ENCODE results near the gene DUSP10.

DUSP10 gene

GRCh38 chr1:221689138-221689537 lies 52.8 kb downstream of the DUSP10 start:
- peak in 1 of 2 donors; percentile 54 for DNase-seq

DNA sequence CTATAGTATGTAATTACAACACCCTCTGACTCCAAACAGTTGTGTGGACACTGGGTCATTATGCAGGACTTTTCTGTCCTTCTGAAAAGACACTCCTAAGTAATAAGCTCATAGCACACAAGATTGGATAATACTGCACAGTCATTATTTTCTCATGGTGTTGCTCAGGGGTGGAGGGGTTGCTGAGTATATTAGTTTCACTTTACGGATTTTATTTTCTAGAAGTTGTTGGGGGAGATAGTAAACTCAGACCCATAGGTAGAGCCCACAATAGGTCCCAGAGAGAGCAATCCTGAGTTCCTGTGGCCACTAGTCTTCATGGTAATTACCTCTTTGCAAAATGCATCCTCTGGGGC lies 53.4 kb downstream of the DUSP10 start:
- peak in 1 of 2 donors; percentile 30 for DNase-seq

DNA sequence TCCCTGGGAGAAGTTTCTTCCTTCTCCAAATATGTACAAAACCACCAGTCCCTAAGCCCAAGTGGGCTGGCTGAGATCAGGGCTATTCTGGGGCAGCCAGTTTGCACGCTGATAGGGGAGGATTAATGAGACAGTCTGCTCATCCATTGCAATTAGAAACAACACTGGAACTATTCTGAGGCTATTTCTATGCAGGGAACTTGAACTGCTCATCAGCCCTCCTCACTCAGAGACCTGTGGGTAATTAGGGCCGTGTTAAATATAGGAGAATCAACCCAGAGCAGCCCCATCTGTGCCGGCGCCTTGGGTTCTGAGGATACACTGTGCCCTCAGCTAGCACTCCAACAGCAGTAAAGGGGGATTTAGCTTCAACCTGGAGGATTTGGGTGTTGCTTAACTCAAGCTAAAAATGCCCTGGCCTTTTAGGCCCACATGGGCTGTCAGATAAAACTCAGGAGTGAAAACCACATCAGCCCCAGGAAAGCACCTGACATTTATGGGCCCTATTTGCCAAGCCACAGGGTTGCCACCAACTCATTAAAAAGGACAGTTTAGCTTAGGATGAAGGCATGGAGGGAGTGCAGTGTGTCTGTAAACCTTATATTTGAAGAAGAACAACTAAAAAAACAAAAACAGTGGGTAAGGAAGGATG lies 53.9 kb downstream of the DUSP10 start:
- no peak for DNase-seq

- no peak for DNase-seq
These were observed 58.2 kb downstream of the DUSP10 start for GRCh38 chr1:221683681-221684080.

GRCh38 chr1:221680085-221680484 lies 61.8 kb downstream of the DUSP10 start:
- no peak for DNase-seq

GRCh38 chr1:221678014-221678413 lies 63.9 kb downstream of the DUSP10 start:
- no peak for DNase-seq

GRCh38 chr1:221675880-221676800 lies 65.7 kb downstream of the DUSP10 start:
- no peak for DNase-seq

GRCh38 chr1:221672965-221673364 lies 68.9 kb downstream of the DUSP10 start:
- DNase-seq, result no peak

DNA sequence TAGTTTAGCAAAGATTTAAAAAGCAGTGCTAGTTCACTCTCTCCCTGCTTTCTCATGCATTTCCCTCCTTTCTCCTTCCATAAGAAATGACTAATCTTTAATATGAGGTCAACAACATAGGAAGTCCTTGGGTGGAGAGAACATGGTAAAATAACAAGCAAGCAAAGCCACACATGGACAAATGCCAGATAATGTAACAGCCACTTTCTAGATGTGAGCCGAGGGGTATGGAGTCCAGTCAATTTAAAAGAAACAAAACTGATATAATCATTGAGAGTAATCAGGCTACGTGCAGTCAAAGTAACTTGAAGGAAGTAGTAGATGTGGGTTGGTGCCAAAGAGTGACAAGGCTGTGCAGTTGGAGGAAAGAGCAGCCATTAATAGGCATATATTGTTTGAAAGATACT lies 69.6 kb downstream of the DUSP10 start:
- DNase-seq, result no peak

- no peak for DNase-seq
These were observed 71.8 kb downstream of the DUSP10 start for GRCh38 chr1:221670081-221670480.

DNA sequence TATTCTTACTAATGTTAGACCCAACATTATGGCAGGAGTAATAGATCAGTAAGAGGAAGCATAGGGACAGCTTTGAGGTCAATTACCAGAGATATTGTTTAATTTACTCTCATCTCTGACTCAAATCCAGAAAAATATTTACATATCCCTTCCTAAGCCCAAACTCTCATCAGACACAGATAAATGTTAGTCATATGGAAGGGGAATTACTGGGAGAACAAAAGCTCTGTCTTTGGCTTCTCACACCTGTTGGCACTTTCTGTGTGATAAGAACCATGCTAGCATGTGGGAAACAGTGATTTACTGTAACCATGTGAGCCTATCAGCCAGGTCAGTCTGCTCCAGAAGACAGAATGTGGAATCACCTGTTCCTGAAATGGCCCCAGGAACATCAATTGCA lies 72.4 kb downstream of the DUSP10 start:
- no peak for DNase-seq

GRCh38 chr1:221667504-221667903 lies 74.4 kb downstream of the DUSP10 start:
- peak in 1 of 2 donors; percentile 75 for DNase-seq

- DNase-seq, result no peak
These were observed 77.6 kb downstream of the DUSP10 start for GRCh38 chr1:221664253-221664652.

- DNase-seq, result no peak
These were observed 78.6 kb downstream of the DUSP10 start for GRCh38 chr1:221663321-221663720.

GRCh38 chr1:221655766-221656305 lies 86.1 kb downstream of the DUSP10 start:
- DNase-seq, result no peak

Data from bone marrow (tissue), 2 donors.